KBM-7 (cell line): ENCODE results near the gene ZNF740.
"Not testable (repeated sequence)": the region's sequence is repeated elsewhere in the genome, so short reads cannot be mapped to it uniquely, and the experiment has no call there.

Experiments
- DNase-seq: peaks from one replicate; pipeline ENCODE4 v3.0.0-alpha.2; 2015
- in situ Hi-C: fragments of 300-500 bp; cut with MboI; formaldehyde crosslinking; loops from 2 replicates; pipeline ENCODE4 v1.14.3; 2020; ENCODE audit warnings: low sequenced_read_pairs, low pct_unique_long_range_greater_than_20kb, mixed read lengths

Gene ZNF740

DNA sequence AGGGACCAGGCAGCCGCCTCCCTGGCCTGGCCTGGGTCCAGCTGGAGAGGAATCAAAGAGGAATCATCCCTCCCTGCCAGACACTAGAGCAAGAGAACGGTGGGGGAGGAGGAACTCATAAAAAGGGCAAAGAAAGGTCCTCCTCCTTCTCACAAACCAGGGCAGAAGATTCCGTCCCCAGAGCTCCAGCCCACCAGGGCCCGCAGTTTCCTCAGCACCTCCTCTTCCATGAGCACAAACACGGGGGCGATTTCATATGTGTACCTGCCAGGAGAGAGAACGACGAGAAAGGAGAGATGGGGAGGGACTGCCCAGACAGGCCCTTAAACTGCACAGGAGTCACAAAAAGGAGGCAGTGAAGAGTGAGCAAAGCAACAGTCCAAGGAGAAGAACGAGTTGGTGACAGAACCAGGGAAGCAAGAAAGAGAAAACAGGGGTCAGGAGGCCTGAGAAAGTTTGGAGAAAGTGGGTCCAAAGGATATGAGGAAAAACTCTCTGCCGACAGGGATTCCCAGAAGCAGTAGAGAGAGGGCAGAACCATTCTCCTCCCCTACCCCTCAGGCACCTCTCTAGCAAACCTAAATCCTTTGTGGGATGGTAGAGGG lies 8.7 kb upstream of the ZNF740 start:
- in situ Hi-C loops: no loop called here
- no peak for DNase-seq

- in situ Hi-C loops: no loop called here
- no peak for DNase-seq
Observed at GRCh38 chr12:53172352-53172751, 8.2 kb upstream of the ZNF740 start.

DNA sequence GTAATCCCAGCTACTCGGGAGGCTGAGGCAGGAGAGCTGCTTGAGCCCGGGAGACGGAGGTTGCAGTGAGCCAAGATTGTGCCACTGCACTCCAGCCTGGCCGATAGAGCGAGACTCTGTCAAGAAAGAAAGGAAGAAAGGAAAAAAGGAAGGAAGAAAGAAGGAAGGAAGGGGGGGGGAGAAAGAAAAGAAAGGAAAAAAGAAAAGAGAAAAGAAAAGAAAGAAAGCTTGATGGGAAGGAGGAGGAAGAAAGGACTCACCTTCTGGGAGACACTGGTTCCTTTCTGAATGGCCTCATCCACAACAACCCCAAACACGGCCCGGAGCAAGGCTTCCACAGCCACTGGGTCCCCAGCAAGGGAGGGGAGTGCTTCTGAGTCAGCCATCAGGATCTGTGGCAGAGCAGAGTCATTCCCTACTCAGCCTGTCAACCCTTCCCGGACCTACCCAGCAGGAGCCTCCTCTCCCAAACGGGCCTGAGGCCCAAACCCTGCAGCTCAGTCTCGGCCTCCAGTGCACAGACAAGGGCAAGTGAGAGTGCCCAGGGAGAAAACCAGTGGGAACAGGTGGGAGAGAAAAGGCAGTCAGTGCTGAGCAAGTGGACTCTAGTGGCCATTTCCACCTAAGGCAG lies 7.3 kb upstream of the ZNF740 start:
- DNase-seq: no peak
- in situ Hi-C loops: no loop called here

GRCh38 chr12:53174881-53175491 lies 5.5 kb upstream of the ZNF740 start:
- in situ Hi-C loops: no loop called here
- DNase-seq: peak; percentile 63

DNA sequence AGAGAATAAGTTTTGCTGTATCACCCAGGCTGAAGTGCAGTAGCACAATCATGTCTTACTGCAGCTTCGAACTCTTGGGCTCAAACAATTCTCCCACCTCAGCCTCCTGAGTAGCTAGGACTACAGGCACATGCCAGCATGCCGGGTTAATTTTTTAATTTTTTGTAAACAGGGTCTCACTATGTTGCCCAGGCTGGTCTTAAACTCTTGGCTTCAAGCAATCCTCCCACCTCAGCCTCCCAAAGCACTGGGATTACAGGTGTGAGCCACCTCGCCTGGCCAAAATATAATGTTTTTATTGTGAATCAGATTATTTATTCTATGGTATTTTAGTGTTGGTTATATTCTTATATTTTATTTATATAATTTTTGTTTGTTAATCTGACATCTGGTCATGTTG lies 3.8 kb upstream of the ZNF740 start:
- DNase-seq: no peak
- in situ Hi-C loops: no loop called here

GRCh38 chr12:53177447-53177846 lies 3.1 kb upstream of the ZNF740 start:
- in situ Hi-C loops: not testable (repeated sequence)

DNA sequence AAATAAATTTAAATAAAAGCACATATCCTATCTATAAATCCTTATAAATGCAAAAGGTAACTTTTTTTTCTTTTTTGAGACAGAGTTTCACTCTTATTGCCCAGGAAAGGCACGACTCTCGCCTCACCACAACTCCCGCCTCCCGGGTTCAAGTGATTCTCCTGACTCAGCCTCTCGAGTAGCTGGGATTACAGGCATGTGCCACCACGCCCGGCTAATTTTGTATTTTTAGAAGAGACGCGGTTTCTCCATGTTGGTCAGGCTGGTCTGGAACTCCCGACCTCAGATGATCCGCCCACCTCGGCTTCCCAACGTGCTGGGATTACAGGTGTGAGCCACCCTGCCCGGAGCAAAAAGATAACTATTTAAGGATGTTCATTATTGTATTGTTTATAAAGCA lies 1.7 kb upstream of the ZNF740 start:
- DNase-seq, in situ Hi-C loops: not testable (repeated sequence)

More at GRCh38 chr12:53177447-53177846, 3.1 kb upstream of the ZNF740 start:
- not testable (repeated sequence) for DNase-seq

DNA sequence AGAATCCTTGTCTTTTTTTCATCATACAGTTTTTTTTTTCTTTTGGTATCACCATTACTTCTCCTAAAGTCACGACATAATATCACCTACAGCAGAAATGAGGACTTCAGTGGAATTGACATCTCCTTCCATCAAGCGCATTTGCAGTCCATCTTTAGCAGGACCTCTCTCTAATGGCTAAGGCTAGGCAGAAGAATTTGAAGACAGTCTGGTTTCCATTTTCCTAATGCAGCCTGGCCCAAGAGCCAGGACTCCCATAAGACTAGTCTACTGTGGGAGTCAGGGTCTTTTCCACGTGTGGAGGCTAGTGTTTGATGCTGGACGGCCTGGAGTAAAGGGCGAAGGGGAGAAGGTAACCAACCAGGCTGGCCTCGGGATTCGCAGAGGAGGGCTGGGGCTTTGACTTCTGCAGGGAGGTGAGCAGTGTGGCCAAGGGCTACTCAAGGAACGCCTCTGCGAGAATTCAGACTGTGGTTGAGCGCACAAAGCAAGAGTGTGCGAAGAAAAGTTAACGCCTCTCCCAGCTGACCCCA lies 769 bp upstream of the ZNF740 start:
- in situ Hi-C loops: no loop called here
- no peak for DNase-seq

DNA sequence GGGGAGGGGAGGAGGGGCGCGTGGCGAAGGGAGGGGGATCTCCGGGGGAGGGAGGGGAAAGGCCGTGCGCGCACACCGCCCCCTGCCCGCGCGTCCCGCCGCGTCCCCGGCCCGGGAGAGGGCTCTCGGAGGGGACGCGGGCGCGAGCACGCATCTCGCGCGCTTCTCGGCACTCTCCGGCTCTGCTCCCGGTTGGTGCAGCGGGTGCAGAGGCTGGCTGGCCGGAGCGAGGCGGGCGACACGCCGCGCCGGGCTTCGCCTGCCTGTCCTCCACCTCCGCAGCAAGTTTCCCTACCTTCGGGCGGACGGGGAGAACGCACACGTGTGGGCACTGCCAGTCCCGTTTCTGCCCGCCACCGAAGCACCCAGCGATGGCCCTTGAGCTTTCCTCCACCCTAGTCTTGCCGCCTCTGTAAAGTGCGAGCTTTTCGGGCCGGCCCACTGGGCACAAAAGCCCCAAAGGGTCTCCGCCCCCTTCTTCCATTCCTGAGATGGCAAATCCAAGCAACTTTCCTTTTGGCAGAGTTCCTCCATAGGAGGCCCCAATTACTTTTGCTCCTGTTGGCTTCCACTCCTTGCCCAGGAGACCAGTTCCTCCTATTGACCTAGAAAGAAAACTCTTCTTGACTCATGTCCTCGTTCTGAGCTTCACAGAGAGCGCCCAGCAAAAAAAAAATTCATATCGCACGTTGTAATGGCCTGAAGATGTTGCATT lies 566 bp downstream of the ZNF740 start:
- in situ Hi-C loops: no loop called here
- DNase-seq: no peak

DNA sequence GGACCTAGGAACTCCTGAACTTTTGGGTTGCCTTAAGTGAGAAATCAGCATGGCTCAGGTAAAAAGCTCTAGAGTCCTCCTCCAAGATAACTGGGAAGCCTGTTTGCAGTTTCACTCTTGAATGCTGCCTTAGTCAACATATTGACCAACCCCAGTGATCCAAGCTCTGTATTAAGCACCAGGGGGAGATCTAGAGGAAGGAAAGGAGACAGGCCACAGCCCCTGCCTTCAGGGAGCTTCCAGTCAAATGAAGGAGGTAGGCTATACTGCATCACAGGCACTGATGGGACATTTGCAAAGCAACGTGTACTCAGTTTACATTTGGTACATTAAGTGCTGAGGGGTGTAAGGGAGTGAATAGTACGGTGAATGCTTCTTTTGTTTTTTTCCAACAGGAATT lies 1.4 kb downstream of the ZNF740 start:
- in situ Hi-C loops: no loop called here
- DNase-seq: no peak

DNA sequence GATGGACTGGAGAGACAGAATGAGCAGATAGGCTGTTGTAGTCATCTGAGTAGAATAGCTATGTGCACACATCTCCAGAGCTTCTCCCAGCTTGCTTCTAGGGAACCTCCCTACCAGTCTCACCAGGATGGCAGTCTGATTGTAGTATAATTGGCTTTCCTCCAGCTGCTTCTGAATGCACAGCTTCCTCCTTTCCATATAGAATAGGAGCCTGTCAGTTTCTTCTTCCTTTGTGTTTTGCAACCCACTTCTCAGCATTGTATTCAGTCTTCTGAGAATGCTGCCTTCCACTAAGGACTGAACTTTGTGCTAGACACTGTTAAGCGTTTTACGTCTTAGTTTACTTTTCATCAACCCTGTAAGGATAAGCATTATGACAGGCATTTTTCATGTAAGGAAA lies 2.4 kb downstream of the ZNF740 start:
- DNase-seq: peak; percentile 85
- in situ Hi-C loops: no loop called here

GRCh38 chr12:53184828-53185227 lies 4.3 kb downstream of the ZNF740 start:
- no peak for DNase-seq
- in situ Hi-C loops: no loop called here

GRCh38 chr12:53185582-53186153 lies 5.1 kb downstream of the ZNF740 start:
- DNase-seq: no peak
- in situ Hi-C loops: no loop called here

- DNase-seq: no peak
- in situ Hi-C loops: no loop called here
Observed at GRCh38 chr12:53186745-53187144, 6.2 kb downstream of the ZNF740 start.

- no peak for DNase-seq
- in situ Hi-C loops: no loop called here
Observed at GRCh38 chr12:53187145-53187899, 6.8 kb downstream of the ZNF740 start.

GRCh38 chr12:53190108-53190729 lies 9.7 kb downstream of the ZNF740 start:
- DNase-seq: no peak
- in situ Hi-C loops: no loop called here

DNA sequence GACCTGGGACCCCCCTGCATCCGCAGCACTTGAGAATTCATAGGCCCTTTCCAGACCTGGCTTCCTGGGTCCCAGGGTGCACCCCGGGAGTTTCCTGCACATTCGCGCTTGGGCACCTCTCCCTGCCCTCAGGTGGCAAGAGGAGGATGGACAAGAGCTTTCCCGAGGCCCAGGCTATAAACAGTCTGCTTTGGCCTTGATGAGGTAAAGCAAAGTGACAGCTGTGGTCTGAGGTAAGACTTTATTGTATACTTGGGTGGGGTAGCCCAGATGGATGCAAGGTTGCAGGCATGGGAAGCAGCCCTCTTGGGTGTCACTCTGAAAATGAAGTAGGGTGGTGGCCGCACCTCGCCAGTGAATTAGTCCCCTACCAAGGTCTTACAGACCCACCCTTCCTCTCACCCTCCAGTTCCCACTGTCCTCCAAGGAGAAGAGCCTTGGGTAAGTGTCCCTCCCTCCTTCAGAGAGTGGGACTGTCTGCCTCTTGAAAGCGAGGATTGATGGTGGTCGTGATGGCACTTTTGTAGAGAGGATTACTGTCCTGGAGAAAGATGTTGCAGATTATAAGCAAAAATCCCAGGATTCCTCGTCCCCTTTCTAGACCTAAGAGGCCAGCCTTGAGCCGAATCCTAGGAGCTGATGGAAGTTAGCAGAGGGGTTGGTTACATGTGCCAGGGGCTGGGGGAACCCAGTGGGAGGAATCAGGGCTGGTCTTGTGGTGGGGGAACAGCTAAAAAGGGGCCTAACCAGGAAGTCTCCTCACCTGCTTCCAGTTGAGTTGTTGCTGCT lies 10.8 kb downstream of the ZNF740 start:
- in situ Hi-C loops: no loop called here
- no peak for DNase-seq
